Smooth muscle cell (in vitro differentiated cells): Measurements from ENCODE around the gene COMMD3. TPM values are rescaled to one million over a fixed set of nuclear protein-coding genes. Genes with fewer than 3 reads are reported as not detected.

ENCODE experiments used
- DNase-seq: peaks from one replicate; lab custom pipeline; 2025; ENCODE audit not compliant: unreplicated experiment; lab: John Stamatoyannopoulos, UW
- H2AFZ ChIP-seq: fragments of 200-600 bp; sonication (generic); 2 replicates; pipeline ENCODE4 v1.6.0; 2016; ENCODE audit warnings: antibody characterized with exemption, low read depth, mild to moderate bottlenecking
- H3F3A ChIP-seq: fragments of 200-600 bp; sonication (generic); 2 replicates; pipeline ENCODE4 v1.6.0; 2017; ENCODE audit warnings: antibody characterized with exemption, low read depth
- H3K27ac ChIP-seq: fragments of 200-600 bp; sonication (generic); 2 replicates; pipeline ENCODE4 v1.5.1; 2016; ENCODE audit warnings: low read depth, mild to moderate bottlenecking
- H3K27me3 ChIP-seq: fragments of 200-600 bp; sonication (generic); 2 replicates; pipeline ENCODE4 v1.6.1; 2016; ENCODE audit warnings: low read depth, mild to moderate bottlenecking
- H3K36me3 ChIP-seq: fragments of 200-600 bp; sonication (generic); 2 replicates; pipeline ENCODE4 v1.5.1; 2016; ENCODE audit warnings: low read depth
- H3K4me1 ChIP-seq: fragments of 200-600 bp; sonication (generic); 2 replicates; pipeline ENCODE4 v1.5.1; 2016; ENCODE audit warnings: low read depth
- H3K4me2 ChIP-seq: fragments of 200-600 bp; sonication (generic); 2 replicates; pipeline ENCODE4 v1.6.0; 2016; ENCODE audit warnings: mild to moderate bottlenecking
- H3K4me3 ChIP-seq: fragments of 200-600 bp; sonication (generic); 2 replicates; pipeline ENCODE4 v1.5.1; 2016; ENCODE audit warnings: mild to moderate bottlenecking
- H3K79me2 ChIP-seq: fragments of 200-600 bp; sonication (generic); 2 replicates; pipeline ENCODE4 v1.6.0; 2016; ENCODE audit warnings: low read depth, mild to moderate bottlenecking
- H3K9ac ChIP-seq: fragments of 200-600 bp; sonication (generic); 2 replicates; pipeline ENCODE4 v1.6.0; 2016; ENCODE audit warnings: low read depth
- H3K9me3 ChIP-seq: fragments of 200-600 bp; sonication (generic); replicated peaks from 2 replicates; pipeline ENCODE4 v1.5.1; 2016; ENCODE audit warnings: low read depth
- H4K20me1 ChIP-seq: fragments of 200-600 bp; sonication (generic); 2 replicates; pipeline ENCODE4 v1.6.0; 2016; ENCODE audit warnings: low read depth
- CTCF ChIP-seq: fragments of 200-600 bp; sonication (generic); IDR thresholded peaks from 2 replicates; pipeline ENCODE4 v1.5.1; 2017; ENCODE audit warnings: borderline replicate concordance, mild to moderate bottlenecking, antibody characterized with exemption; ENCODE audit not compliant: insufficient read depth, poor library complexity, severe bottlenecking
- WGBS: methylation state at CpG from one replicate; pipeline ENCODE4 v1.1.7; 2016; ENCODE audit warnings: low lambda C conversion rate; 5-methylcytosine and 5-hydroxymethylcytosine counted together
- polyA plus RNA-seq: library from polyadenylated mRNA; unstranded; fragments of >200 nt; fragmentation: Nextera tagmentation; extraction: Ambion mirVana; gene quantifications from 2 replicates; pipeline ENCODE4 v1.2.1, GENCODE V29; 2016
- total RNA-seq: library from RNA; depleted of rRNA; stranded (reverse); fragments of >200 nt; gene quantifications from 2 replicates; pipeline ENCODE4 v1.2.3, GENCODE V29; 2014

COMMD3 gene
- total and polyA plus RNA-seq, 2 experiments from 2014 or later = 44.3 to 80.6 TPM

- Histone ChIP-seq H3K27ac (peak overlapping the region; percentile 28), H4K20me1 (peaks cover 26% of the 10 kb centered on the region), H3K4me2 (peak overlapping the region; percentile 99), H3K27me3 (peaks cover 49% of the 10 kb centered on the region), H2AFZ (peak overlapping the region; percentile 98), H3K4me3 (peak overlapping the region; percentile 95), H3K9ac (peak overlapping the region; percentile 84), H3K36me3 (no peaks in the 10 kb centered on the region), H3K79me2 (peaks cover 11% of the 10 kb centered on the region), H3K9me3 (no peaks in the 10 kb centered on the region), H3K4me1 (peaks cover 30% of the 10 kb centered on the region), H3F3A (peaks cover 6% of the 10 kb centered on the region)
- DNase-seq = no peak
- no peak for TF ChIP-seq CTCF
- 3% methylated on average over 33 of the region's 53 CpGs for WGBS
These were observed 518 bp upstream of the COMMD3 start for GRCh38 chr10:22315455-22316285.

- peaks cover 30% of the 10 kb centered on the region for H3K4me1 ChIP-seq
- peak overlapping the region; percentile 79 for H3K27ac ChIP-seq
- no peaks in the 10 kb centered on the region for H3K36me3 ChIP-seq
- peaks cover 26% of the 10 kb centered on the region for H4K20me1 ChIP-seq
- peak overlapping the region; percentile 98 for H2AFZ ChIP-seq
- peaks cover 11% of the 10 kb centered on the region for H3K79me2 ChIP-seq
- H3K4me3 ChIP-seq = peak overlapping the region; percentile 95
- TF ChIP-seq CTCF = no peak
- WGBS = 6% methylated on average over 9 of the region's 9 CpGs
- no peaks in the 10 kb centered on the region for H3K9me3 ChIP-seq
- peaks cover 47% of the 10 kb centered on the region for H3K27me3 ChIP-seq
- H3F3A ChIP-seq = peaks cover 6% of the 10 kb centered on the region
- H3K4me2 ChIP-seq = peak overlapping the region; percentile 99
- no peak for DNase-seq
- peak overlapping the region; percentile 86 for H3K9ac ChIP-seq
These were observed 835 bp downstream of the COMMD3 start for GRCh38 chr10:22317076-22317370.

- H3K4me2 ChIP-seq = peak overlapping the region; percentile 99
- peaks cover 35% of the 10 kb centered on the region for H4K20me1 ChIP-seq
- TF ChIP-seq CTCF = no peak
- H3K9me3 ChIP-seq = no peaks in the 10 kb centered on the region
- no peak overlapping the region for H3K9ac ChIP-seq
- H3K4me1 ChIP-seq = peaks cover 36% of the 10 kb centered on the region
- peaks cover 56% of the 10 kb centered on the region for H3K27me3 ChIP-seq
- peaks cover 11% of the 10 kb centered on the region for H3K79me2 ChIP-seq
- H3K27ac ChIP-seq = no peak overlapping the region
- H3K36me3 ChIP-seq = no peaks in the 10 kb centered on the region
- H2AFZ ChIP-seq = no peak overlapping the region
- DNase-seq = no peak
- 56% methylated on average over 6 of the region's 6 CpGs for WGBS
- H3F3A ChIP-seq = peaks cover 6% of the 10 kb centered on the region
- H3K4me3 ChIP-seq = peak overlapping the region; percentile 95
These were observed 1.8 kb downstream of the COMMD3 start for GRCh38 chr10:22317771-22318565.
